HG02642 (cell line): ENCODE data around the gene USP11.
"Not testable (repeated sequence)": the region's sequence is repeated elsewhere in the genome, so short reads cannot be mapped to it uniquely, and the experiment has no call there.

Experiments
- ATAC-seq: cut with Tn5 transposase; IDR thresholded peaks from one replicate; pipeline ENCODE4 v1.9.1; 2021; ENCODE audit warnings: mild to moderate bottlenecking; ENCODE audit not compliant: unreplicated experiment, poor library complexity

The USP11 gene

DNA sequence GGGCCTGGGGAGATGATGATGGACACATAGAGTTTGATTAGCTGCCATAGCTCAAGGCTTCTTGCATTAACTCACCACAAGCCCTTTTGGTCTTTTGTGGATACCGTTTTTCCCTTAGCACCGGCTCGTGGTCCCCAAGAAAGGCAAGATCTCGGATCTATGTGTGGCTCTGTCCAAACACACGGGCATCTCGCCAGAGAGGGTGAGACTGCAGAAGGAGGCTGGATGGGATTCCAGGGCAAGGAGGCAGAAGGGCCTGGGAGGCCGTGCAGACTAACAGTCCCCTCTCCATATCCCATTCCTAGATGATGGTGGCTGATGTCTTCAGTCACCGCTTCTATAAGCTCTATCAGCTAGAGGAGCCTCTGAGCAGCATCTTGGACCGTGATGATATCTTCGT, 9.5 kb downstream of the USP11 start:
- ATAC-seq: no peak

DNA sequence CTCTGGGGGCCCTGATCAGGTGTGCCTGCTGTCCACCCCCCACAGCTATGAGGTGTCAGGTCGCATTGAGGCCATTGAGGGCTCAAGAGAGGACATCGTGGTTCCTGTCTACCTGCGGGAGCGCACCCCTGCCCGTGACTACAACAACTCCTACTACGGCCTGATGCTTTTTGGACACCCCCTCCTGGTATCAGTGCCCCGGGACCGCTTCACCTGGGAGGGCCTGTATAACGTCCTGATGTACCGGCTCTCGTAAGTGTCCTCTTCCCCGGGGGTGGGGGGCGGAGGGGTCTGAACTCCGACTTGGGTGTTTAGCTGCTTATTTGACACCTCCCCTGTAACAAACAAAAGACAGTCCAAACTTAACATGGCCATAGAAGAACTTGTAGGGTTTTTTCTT, 10.5 kb downstream of the USP11 start:
- ATAC-seq: no peak

DNA sequence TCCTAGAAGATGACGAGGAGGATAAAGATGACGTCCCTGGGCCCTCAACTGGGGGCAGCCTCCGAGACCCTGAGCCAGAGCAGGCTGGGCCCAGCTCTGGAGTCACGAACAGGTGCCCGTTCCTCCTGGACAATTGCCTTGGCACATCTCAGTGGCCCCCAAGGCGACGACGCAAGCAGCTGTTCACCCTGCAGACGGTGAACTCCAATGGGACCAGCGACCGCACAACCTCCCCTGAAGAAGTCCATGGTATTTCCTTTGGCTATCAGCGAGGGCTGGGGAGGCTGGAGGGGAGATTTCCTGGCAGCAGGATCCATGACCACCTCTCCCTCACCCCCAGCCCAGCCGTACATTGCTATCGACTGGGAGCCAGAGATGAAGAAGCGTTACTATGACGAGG, 11.9 kb downstream of the USP11 start:
- ATAC-seq: no peak

DNA sequence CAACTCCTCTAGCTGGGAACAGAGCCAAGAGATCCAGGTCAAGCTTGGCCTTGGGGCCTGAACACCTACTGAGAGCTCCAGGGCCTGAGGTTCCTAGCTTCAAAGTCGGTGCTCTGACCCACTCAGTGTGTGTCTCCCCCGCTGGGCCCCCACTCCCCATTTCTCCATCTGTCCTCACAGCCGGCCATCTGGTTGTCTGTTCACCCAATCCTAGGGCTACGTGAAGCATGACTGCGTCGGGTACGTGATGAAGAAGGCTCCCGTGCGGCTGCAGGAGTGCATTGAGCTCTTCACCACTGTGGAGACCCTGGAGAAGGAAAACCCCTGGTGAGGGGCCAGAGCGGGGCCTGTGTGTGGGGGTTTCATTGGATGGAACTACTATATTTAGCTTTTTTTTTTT, 12.3 kb downstream of the USP11 start:
- no peak for ATAC-seq

DNA sequence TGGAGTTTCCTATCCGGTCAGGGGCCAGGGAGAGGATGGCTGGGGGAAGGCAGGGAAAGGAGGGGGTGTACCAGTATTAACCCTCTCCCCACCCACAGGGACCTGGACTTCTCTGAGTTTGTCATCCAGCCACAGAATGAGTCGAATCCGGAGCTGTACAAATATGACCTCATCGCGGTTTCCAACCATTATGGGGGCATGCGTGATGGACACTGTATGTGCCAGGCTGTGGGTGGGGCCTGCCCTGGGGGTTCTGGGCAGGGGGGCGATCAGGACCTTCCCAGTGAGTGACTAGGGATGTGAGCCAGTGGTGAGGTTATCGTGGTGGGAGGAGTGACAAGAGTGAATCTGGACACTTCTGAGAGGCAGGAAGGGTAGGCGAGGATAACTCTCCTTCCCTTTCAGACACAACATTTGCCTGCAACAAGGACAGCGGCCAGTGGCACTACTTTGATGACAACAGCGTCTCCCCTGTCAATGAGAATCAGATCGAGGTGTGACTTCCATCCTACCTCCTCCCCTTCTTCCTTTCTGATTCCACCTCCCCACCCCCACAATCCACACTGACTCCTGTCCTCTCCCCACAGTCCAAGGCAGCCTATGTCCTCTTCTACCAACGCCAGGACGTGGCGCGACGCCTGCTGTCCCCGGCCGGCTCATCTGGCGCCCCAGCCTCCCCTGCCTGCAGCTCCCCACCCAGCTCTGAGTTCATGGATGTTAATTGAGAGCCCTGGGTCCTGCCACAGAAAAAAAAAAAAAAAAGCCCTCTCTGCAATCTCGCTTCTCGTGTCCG, 14.6 kb downstream of the USP11 start:
- ATAC-seq: no peak

DNA sequence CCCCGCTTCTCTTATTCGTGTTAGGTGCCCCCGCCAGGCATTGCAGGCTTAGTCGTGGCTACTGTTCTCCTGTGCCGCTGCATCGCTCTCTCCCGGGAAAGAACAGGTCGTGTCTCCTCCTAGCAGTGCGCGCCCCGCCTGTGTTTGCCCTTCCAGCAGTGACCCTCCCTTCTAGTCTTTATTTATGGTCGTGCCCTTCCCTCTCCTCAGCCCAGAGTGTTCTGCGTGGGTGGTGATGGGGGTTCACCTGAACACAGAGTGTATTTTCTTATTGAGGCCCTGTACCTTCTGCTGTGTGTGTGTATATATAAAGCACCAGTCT, 15.2 kb downstream of the USP11 start:
- ATAC-seq: no peak

DNA sequence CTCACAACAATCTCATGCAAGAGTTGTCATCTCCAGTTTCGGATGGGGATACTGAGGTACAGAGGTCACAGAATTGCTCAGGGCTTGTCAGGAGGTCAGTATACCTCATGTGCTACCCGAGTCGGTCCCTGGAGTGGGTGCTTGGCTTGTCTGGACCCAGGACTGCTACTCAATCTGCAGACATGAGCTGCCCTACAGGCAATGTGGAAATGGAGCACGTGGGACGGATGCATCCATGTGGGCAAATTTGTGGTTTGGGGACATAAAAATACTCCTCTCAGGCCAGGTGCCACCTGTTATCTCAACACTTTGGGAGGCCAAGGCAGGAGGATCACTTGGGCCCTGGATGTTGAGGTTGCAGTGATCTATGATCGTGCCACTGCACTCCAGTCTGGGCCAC, 15.8 kb downstream of the USP11 start:
- ATAC-seq: no peak

DNA sequence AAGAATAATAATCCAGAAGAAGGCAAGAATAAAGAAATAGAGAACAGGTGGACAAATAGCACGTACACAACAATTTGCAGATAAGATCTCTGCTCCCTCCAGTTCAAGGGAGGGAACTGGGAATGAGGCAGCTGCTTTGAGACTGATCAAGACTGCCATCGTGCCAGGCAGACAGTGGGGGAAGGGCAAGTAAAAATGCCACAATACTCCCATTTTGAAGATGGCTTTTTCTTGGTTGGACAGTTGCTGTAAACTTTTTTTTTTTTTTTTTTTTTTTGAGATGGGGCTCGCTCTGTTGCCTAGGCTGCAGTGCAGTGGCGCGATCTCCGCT, 17.2 kb downstream of the USP11 start:
- ATAC-seq: no peak

DNA sequence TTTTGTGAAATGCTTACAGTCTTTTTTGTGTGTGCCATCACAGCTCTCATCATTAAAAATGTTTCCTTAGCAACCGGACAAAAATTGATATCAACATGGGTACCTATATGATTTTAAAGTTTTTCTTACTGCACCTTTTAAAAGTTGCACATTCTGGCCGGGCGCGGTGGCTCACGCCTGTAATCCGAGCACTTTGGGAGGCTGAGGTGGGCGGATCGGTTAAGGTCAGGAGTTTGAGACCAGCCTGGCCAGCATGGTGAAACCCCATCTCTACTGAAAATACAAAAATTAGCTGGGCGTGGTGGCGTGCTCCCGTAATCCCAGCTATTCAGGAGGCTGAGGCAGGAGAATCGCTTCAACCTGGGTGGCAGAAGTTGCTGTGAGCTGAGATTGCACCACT, 24.8 kb downstream of the USP11 start:
- ATAC-seq: not testable (repeated sequence)

DNA sequence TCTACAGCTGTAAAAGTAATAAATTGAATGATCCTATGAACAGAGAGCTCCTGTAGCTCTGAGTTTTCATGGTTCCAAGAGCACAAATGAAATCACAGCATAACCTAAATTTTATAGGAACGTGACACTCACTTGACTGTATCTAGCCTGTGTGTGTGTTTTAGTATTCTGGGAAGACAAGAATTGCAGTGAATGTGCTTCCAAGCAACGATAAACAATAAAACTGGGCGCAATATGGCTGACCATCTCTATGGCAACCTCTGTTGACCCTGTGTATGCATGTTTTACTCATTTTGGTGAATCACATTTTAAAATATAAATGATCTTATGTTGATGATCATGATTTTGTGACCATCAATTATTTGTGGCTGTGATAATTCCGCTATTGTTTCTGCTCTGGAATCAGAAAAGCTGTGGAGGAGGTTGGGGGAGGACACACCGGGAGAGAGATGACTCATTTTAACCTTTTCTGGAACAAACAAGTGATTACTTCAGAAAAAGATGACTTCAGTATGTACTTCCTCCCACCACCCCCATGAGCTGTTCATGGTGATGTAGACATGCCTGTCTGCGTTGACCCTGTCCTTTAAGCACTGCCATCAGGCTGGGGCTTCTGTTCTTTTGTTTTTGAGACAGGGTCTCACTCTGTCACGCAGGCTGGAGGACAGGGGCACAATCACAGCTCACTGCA, 31.8 kb downstream of the USP11 start:
- no peak for ATAC-seq

DNA sequence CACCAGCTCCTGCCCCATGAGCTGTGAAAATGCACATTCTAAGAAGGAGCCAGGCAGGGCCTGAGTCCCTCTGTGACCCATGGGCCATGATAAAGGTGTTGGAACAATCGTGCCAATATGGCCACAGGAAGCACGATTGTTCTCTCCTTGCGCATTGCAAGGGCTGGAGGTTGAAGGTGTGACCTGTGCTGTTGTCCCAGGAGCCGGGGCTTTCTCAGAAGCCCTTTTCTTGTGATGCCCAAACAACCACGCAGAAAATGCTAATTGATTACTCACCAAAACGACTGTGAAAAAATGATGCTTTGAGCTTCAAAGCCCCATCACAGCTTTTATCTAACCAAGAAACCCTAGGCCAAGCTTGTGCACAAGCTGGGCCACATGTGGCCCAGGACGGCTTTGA, 33.8 kb downstream of the USP11 start:
- no peak for ATAC-seq

DNA sequence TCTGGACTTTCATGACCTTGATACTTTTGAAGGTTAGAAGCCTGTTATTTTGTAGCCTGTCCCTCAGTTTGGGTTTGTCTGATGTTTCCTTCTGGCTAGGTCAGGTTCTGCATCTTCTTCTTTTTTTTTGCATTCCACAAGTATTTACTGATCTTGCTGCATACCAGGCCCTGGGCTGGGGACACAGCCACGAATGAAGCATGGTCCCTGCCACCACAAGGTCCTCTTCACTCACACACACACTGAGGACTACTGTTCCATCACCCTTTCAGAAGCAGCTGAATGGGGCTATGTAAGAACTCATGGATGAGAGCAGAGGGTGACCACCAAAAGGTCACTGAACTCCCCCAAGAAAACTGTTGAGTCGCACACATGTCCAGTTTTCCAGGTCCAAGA, 39.2 kb downstream of the USP11 start:
- ATAC-seq: no peak

DNA sequence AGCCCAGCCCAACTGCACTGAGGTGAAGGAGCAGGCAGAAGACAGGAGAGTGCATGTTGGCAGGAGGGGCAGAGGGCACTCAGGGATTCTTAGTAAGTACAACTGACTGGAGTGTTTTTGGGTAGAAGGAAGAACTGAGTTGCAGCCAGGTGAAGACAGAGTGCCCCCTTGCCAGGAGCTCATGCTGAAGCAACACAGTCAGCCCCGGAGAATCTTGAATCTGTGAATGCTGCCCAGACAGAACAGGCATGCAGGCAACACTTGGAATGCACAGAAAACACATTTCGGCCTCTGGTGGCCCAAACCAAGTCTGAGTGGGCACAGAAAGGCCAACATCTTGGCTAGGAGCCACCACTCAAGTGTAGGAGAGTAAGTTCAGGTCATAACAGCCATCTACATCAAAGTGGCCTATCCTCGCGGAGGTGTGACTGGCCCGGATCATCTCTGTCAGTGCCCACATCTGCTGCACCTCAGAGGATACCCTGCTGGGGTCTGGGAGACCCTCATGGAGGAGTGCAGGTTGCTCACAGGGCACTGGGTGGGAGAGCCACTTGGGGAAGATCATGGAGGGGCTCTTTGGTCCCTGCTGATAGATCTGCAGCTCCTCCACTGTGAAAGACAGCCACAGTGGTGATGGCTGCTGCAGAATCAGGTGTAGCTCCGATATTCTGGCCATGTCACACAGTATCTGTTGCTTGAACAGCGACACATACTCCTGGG, 40.4 kb downstream of the USP11 start:
- ATAC-seq: no peak

DNA sequence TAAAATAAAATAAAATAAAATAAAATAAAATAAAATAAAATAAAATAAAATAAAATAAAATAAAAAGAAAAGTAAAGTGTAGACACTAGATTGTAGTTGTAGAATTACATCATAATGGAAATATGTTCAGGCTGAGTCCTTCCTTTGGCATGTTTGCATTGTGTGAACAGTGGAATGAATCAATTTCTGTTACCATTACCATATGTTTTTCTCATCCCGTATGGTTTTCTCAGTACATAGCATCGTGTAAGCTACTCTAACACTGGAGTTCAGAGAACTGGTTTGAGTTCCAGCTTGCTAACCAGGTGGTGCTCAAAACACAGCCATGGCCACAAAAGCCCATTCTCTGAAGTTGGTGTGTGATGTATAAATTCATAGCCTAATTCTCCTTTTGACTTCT, 45.9 kb downstream of the USP11 start:
- no peak for ATAC-seq

DNA sequence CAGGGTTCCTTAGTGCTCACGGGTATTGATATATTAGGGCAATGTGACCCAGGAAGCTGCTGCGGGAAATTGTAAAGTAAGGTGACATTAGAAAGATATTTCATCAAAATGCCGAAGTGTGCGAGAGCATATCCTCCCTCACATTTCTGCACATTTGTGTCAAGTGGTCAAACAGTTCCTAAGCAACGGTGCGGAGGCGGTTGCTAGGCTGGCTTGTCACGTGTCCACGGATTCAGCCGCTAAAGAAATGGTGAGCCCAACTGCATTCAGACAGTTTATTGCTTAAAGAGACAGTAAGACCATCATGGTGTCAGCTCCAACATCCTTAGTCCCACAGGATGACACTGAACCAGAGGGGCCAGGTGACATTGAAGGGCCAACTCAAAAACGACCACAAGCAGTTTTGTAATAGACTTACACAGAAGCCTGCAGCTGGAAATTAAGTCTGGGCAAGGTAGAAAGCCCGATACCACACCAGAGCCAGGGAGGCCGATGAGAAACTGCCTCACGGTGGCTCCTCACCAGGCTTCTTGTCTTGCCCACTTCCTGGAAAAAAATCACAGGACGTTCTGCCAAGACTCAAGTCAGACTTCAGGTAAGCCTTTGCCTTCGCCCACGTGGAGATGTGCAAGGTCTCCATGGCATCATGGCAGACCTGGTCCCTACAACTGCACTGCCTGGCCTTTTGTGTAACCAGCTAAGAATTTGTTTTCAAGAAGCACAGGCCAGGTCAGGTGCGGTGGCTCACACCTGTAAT, 50.4 kb downstream of the USP11 start:
- ATAC-seq: no peak

DNA sequence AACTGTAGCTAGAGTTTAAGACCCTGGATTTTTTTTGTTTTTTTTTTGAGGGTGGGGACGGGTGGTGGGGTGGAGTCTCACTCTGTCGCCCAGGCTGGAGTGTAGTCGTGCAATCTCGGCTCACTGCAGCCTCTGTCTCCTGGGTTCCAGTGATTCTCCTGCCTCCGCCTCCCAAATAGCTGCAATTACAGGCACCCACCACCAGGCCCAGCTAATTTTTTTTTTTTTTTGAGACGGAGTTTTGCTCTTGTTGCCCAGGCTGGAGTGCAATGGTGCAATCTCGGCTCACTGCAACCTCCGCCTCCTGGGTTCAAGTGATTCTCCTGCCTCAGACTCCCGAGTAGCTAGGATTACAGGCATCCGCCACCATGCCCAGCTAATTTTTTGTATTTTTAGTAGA, 51.8 kb downstream of the USP11 start:
- not testable (repeated sequence) for ATAC-seq

DNA sequence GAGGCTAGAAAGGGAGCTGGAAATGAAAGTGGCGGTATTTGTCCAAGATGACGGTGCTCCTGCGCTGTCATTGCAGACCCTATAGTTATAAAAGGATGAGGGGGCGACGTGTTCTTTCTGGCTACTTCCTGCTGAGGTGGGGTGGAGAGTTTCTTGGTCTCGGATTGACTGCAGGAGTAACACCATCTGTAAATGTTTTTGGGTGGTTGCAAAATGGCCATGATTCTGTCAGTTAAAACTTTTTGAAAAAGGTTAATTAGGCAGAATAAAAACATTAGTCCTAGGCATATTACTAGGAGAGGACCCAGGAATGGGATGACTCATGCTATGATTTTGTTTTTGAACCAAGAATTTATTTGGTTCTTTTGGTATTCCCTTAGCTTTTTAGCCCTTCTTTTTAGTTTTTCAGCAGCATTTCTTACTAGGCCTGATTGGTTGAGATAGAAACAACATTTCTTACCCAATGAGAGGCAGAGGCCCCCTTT, 53.1 kb downstream of the USP11 start:
- no peak for ATAC-seq

DNA sequence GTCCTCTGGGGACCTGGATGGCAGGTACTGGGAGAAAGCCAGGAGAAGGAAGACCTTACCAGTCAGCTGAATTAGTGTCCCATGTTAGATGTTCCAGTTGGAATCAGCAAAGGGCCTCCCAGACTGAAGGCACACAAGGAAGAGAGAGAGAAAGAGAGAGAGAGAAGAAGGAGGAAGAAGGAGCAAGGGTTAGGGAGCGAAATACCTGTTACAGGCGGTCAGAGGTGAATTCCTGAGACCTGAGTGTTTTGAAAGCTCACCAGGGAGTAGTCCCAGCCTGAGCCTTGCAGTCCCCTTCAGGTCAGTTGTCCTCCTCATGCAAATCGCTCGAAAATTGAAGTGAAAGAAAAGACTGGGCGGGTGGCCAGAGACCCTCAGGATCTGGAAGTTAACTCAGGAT, 60.3 kb downstream of the USP11 start:
- ATAC-seq: no peak

DNA sequence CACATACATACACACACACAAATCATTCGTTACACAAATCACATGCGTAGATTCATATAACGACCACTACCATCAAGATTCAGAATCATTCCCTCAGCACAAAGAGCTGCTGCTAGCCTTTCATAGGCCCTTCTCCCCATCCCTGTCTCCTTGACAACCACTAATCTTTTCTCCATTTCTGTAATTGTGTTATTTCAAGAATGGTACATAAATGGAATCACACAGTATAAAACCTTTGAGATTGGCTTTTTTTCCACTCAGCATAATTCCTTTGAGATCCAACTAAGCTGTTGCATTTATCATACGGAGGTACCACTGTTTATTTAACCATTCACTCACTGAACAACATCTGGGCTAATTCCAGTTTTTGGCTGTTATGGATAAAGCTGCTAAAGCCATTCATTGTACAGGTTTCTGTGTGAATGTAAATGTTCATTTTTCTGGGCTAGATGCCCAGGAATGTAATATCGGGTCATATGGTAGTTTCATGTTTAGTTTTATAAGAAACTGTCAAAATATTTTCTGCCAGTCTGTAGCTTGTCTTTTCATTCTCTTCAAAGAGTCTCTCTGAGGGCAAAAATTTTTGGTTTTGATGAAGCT, 64.1 kb downstream of the USP11 start:
- no peak for ATAC-seq

DNA sequence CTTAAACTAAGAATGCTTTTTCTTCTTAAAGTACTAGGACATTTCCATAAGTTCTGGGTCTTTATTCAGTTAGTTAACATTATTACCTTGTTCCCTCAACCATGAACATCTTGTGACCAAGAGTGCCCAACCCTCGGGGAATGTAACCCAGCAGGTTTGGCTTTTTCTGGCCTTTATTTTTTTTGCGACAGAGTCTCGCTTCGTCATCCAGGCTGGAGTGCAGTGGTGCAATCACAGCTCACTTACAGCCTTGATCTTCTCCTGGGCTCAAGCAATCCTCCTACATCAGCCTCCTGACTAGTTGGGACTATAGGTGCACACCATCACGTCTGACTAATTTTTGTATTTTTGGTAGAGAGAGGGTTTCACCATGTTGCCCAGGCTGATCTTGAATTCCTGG, 65.1 kb downstream of the USP11 start:
- no peak for ATAC-seq
